Activated CD8-positive, alpha-beta memory T cell treated with anti-CD3 and anti-CD28 coated beads, Interleukin-2, amount 10 ng/mL, durations not matched to agents 7 days and 5 days (primary cell): ENCODE results near the gene IL36B. TPM values are rescaled to one million over a fixed set of nuclear protein-coding genes. Genes with fewer than 3 reads are reported as not detected.

Experiments used
- ATAC-seq: fragments of 150-1000 bp; cut with Tn5 transposase; one replicate; pipeline ENCODE4 v1.10.0; 2021; ENCODE audit warnings: moderate library complexity
- CTCF ChIA-PET: fragments of 350-600 bp; sonication (Branson Sonifier 250); formaldehyde crosslinking; loops from one replicate; lab custom pipeline; 2021; ENCODE audit warnings: antibody characterized with exemption; lab: Charles Lee
- DNase-seq: peaks from one replicate; pipeline ENCODE4 v3.0.0-alpha.2; 2020
- H3K27ac Mint-ChIP-seq: one replicate; pipeline ENCODE4 v1.8.0; 2021; ENCODE audit warnings: mild to moderate bottlenecking, mixed read lengths
- H3K27me3 Mint-ChIP-seq: one replicate; pipeline ENCODE4 v1.8.0; 2021; ENCODE audit warnings: mixed read lengths
- H3K36me3 Mint-ChIP-seq: one replicate; pipeline ENCODE4 v1.8.0; 2021; ENCODE audit warnings: mild to moderate bottlenecking, mixed read lengths
- H3K4me1 Mint-ChIP-seq: one replicate; pipeline ENCODE4 v1.8.0; 2021; ENCODE audit warnings: mixed read lengths
- H3K4me3 Mint-ChIP-seq: one replicate; pipeline ENCODE4 v1.8.0; 2021; ENCODE audit warnings: mild to moderate bottlenecking, moderate library complexity, mixed read lengths
- H3K9me3 Mint-ChIP-seq: one replicate; pipeline ENCODE4 v1.8.0; 2022; ENCODE audit warnings: low read depth, mixed read lengths
- total RNA-seq, 2 experiments: library from RNA; stranded (reverse); gene quantifications; one replicate each; pipeline ENCODE4 v1.2.3, GENCODE V29; 2021

Gene IL36B
- total RNA-seq, 2 experiments from 2014 or later, result not detected

DNA sequence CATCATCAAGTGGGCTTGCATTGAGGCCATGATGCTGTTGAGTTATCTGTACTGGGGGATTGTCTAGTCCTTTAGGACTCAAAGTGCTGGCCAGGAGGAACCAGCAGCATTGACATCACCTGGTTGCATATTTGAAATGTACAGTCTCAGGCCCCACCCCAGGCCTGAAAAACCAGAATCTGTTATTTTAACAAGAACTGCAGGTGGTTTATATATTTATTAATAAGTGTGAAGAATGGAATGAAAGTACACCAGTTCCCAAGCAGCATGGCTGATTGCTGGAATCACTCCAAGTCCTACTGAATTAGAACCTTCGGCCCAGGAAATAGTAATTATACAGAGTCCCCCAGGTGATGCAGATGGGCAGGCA is 17.9 kb upstream of the IL36B start:
- H3K27ac Mint-ChIP-seq, result no peak overlapping the region
- H3K9me3 Mint-ChIP-seq, result no peaks in the 10 kb centered on the region
- peaks cover 23% of the 10 kb centered on the region for H3K27me3 Mint-ChIP-seq
- ATAC-seq (no peak), DNase-seq (no peak)
- no peaks in the 10 kb centered on the region for H3K36me3 Mint-ChIP-seq
- no peak overlapping the region for H3K4me3 Mint-ChIP-seq
- CTCF ChIA-PET, result no interaction called here
- H3K4me1 Mint-ChIP-seq, result peaks cover 15% of the 10 kb centered on the region

DNA sequence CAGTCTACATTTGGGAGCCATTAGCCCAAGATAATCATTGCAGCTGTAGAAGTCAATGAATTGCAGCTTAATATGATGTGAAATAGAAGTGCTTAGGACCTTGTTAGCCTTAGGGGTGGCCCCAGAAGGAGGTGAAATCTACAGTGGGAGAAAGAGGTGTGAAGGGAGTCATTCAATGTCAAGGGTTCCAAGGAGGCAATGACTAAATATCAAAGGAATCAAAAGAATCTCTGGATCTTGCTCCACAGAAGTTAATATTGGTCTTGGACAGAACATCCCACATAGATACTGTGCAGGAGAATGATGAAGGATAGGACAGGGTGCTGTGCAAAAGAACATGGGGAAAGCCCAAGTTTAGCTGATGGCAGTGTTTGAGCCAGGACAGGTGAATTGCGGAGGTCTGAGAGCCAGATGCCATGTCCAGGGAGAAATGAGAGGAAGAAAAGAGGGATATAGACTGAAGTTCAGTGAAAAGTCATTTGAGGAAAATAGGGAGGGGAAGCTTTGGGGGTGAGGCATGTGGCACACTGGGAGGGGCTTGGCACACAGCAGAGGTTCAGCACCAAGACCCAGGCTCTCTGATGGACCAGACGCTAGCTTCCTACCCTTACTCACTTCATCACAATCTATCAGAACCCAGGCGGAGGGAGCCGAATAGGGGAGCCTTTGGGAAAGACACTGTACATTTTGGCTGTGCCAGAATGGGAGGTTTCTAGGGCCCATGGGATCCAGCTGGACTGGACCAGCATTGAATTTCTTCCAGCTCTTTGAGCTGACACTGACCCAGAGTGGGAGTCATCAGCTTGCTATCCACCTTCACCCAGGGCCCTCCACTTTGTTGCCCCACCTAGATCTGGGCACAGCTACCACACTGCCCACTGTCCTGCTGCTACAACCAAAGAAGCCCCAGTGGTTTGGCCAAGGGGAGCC is 17.3 kb upstream of the IL36B start:
- DNase-seq, result no peak
- Mint-ChIP-seq H3K27me3 (peaks cover 23% of the 10 kb centered on the region), H3K36me3 (no peaks in the 10 kb centered on the region), H3K4me3 (no peak overlapping the region), H3K4me1 (peaks cover 9% of the 10 kb centered on the region), H3K9me3 (no peaks in the 10 kb centered on the region), H3K27ac (no peak overlapping the region)
- CTCF ChIA-PET, result interaction anchor here (1.9 kb wide), 1 partner anchor 10 kb away, joined by 7 read pairs; no protein-coding TSS in a partner anchor
- no peak for ATAC-seq

DNA sequence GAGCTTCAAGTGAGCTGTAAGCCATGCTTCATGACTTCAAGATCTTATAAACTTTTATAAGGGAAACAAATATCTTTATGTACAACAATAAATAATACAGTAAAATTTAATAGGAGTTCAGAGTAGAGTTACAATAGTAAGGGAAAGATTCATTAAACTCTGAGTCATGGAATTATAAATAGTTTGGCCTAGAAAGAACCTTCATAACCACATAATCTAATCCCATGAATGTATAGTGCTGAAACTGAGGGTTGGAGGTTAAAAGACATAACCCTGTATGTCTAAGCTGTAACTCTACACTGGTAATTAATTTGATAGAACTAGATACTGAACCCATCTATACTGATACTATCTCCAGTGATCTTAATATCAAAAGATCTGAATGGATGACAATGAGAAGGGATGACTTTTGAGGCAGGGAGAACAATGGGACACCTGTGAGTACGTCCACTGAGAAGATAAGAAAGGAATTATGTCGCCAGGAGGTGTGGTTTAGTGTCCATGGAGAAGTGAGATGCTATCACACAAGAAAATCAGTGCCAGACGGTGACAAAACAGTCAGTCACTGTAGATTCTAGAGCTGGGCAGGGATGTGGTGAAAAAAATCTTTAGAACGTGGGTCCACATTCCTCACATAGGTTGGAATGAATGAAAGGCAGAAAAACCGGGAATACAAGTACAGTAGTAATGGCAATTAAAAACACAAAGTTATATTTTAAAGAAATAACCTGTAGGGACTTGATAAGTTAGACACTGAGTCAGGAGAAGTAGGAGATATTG is 16.2 kb upstream of the IL36B start:
- no peaks in the 10 kb centered on the region for H3K9me3 Mint-ChIP-seq
- H3K4me1 Mint-ChIP-seq, result no peaks in the 10 kb centered on the region
- no peaks in the 10 kb centered on the region for H3K36me3 Mint-ChIP-seq
- peaks cover 25% of the 10 kb centered on the region for H3K27me3 Mint-ChIP-seq
- no peak overlapping the region for H3K4me3 Mint-ChIP-seq
- DNase-seq (no peak), ATAC-seq (no peak)
- CTCF ChIA-PET, result interaction anchor here (1.9 kb wide), 1 partner anchor 11 kb away, joined by 7 read pairs; no protein-coding TSS in a partner anchor
- no peak overlapping the region for H3K27ac Mint-ChIP-seq

DNA sequence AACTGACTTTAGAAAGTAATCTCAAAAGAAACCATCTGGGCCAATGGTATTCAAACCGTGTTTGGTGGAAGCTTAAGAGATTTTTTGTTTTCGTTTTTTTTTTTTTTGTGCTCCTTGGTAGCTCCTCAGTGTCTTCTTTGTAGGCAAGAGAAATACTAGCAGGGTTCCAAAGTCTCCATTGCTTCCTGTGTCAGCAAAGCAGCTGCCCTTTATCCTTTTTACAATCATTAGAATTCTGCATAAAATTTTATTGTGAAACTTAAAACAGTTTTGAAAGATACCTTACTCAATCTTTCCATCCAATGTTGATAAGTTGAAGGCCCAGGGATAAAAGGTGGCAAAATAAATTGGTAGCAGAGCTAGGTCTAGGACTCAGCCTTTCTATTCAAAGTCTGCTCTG is 15.6 kb upstream of the IL36B start:
- no peak for ATAC-seq
- peaks cover 29% of the 10 kb centered on the region for H3K27me3 Mint-ChIP-seq

DNA sequence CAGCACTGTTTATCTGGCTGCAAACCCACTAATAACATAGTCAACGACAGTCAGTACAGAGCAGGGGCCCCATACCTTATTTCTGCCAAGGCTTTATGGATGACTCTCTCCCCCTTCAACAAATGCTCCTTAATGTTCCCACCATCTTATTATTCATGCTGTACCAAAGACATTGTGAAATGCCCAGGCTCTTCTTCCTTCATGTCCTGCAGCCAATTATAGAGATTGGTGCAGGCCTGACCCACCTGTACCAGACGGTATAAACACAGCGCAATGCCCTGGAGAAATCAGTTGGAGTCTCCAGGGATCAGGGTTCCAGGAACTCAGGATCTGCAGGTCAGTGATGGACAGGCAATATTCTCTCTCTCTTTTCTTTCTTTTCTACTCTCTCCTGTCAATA is 15.0 kb upstream of the IL36B start, which contains the start of gene IL1F10:
IL1F10 (plus strand) TSS at position 290 of the 400 bp plus-strand sequence. CDS start 4,769 bp downstream, outside the sequence.
- H3K27me3 Mint-ChIP-seq, result peaks cover 29% of the 10 kb centered on the region
- no peak within 1 kb of the TSS for H3K27ac Mint-ChIP-seq
- CTCF ChIA-PET, result interaction anchor here (1.9 kb wide), 1 partner anchor 12 kb away, joined by 7 read pairs; no protein-coding TSS in a partner anchor

More for the DNA sequence above, 15.6 kb upstream of the IL36B start:
- no peak overlapping the region for H3K27ac Mint-ChIP-seq
- no peaks in the 10 kb centered on the region for H3K36me3 Mint-ChIP-seq
- DNase-seq, result no peak
- no peak overlapping the region for H3K4me3 Mint-ChIP-seq
- no peaks in the 10 kb centered on the region for H3K4me1 Mint-ChIP-seq
- no peaks in the 10 kb centered on the region for H3K9me3 Mint-ChIP-seq
- CTCF ChIA-PET, result interaction anchor here (1.9 kb wide), 1 partner anchor 12 kb away, joined by 7 read pairs; no protein-coding TSS in a partner anchor

DNA sequence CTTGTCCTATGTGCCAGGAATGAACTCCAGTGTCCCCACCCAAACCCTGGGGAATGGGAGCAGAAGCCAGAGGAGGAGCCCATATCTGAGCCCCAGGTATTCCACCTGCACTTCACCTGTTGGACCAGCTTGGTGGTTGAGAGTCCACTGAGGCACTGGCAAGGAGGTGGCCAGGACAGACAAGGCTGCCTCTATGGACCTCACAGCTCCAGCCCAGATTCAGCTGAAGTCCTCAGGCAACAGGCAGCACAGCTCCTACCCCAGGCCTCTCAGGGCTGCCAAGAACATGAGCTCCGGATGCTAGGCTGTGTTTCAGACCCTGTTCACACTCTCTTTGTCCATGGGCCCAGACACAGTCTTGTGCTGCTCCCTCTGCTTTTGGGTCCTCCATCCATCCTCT is 12.2 kb upstream of the IL36B start:
- no peak for ATAC-seq
- H3K4me1 Mint-ChIP-seq, result no peaks in the 10 kb centered on the region
- H3K27me3 Mint-ChIP-seq, result peaks cover 22% of the 10 kb centered on the region
- no peak overlapping the region for H3K4me3 Mint-ChIP-seq
- no peak for DNase-seq
- H3K36me3 Mint-ChIP-seq, result no peaks in the 10 kb centered on the region
- H3K9me3 Mint-ChIP-seq, result no peaks in the 10 kb centered on the region
- CTCF ChIA-PET, result interaction anchor here (1.2 kb wide), 1 partner anchor 102 kb away, joined by 3 read pairs; no protein-coding TSS in a partner anchor
- no peak overlapping the region for H3K27ac Mint-ChIP-seq

More for the DNA sequence above, 15.0 kb upstream of the IL36B start, which contains the start of gene IL1F10:
- Mint-ChIP-seq H3K36me3 (no peaks in the 10 kb centered on the region), H3K9me3 (no peaks in the 10 kb centered on the region), H3K4me1 (no peaks in the 10 kb centered on the region), H3K4me3 (no peak within 1 kb of the TSS)
- DNase-seq (no peak), ATAC-seq (no peak)

DNA sequence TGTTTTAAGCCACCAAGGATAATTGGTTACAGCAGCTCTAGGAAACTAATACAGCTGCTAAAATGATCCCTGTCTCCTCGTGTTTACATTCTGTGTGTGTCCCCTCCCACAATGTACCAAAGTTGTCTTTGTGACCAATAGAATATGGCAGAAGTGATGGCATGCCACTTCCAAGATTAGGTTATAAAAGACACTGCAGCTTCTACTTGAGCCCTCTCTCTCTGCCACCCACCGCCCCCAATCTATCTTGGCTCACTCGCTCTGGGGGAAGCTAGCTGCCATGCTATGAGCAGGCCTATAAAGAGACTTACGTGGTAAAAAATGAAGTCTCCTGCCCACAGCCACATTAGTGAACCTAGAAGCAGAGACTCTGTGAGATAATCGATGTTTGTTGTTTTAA is 11.6 kb upstream of the IL36B start:
- DNase-seq (no peak), ATAC-seq (no peak)
- no peaks in the 10 kb centered on the region for H3K36me3 Mint-ChIP-seq
- H3K4me1 Mint-ChIP-seq, result no peaks in the 10 kb centered on the region
- no peaks in the 10 kb centered on the region for H3K9me3 Mint-ChIP-seq
- H3K27me3 Mint-ChIP-seq, result peaks cover 16% of the 10 kb centered on the region
- no peak overlapping the region for H3K27ac Mint-ChIP-seq
- CTCF ChIA-PET, result interaction anchor here (1.2 kb wide), 1 partner anchor 102 kb away, joined by 3 read pairs; no protein-coding TSS in a partner anchor
- H3K4me3 Mint-ChIP-seq, result no peak overlapping the region

DNA sequence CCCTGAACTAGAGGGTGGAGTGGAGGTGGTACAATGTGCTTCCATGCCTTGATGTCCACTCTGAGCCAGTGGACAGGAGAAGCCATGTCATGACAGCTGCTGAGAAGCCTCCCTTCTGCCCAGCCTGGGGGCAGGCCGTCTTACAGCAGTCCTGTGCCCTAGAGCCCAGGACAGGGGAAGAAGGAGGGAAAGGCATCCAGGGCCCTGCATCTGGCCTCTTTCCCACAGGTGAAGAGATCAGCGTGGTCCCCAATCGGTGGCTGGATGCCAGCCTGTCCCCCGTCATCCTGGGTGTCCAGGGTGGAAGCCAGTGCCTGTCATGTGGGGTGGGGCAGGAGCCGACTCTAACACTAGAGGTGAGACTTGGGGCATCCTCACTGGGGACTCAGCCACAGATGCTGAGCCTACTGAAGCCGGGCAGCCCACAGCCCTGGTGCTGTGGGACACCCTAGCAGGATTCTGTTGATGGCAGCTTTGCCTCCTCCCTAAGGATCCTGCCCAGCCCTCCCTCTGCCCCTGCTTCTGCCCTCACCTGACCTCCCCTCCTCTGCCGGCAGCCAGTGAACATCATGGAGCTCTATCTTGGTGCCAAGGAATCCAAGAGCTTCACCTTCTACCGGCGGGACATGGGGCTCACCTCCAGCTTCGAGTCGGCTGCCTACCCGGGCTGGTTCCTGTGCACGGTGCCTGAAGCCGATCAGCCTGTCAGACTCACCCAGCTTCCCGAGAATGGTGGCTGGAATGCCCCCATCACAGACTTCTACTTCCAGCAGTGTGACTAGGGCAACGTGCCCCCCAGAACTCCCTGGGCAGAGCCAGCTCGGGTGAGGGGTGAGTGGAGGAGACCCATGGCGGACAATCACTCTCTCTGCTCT is 9.5 kb upstream of the IL36B start:
- Mint-ChIP-seq H3K4me3 (no peak overlapping the region), H3K27me3 (peaks cover 9% of the 10 kb centered on the region), H3K27ac (no peak overlapping the region), H3K9me3 (no peaks in the 10 kb centered on the region), H3K4me1 (no peaks in the 10 kb centered on the region), H3K36me3 (no peaks in the 10 kb centered on the region)
- ATAC-seq, result no peak
- DNase-seq, result no peak
- CTCF ChIA-PET, result no interaction called here

DNA sequence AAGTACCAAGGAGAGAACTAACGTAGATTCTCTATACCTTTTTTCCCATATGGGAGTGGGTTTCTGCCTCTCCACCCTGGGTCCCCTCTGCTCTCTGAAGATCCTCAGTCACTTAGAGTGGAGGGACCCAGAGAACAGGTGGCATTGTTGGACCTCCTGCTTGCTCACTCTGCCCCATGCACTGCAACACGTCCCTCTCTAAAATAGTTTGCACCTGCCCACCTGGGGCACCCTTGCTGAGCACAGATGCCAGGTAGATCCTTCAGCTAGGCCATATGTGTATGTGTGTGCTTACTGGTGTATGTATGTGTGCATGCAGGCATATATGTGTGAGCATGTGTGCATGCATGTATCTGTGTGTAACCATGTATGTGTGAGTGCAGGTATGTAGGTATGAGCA is 8.6 kb upstream of the IL36B start:
- DNase-seq (no peak), ATAC-seq (no peak)
- no peaks in the 10 kb centered on the region for H3K36me3 Mint-ChIP-seq
- H3K9me3 Mint-ChIP-seq, result peaks cover 2% of the 10 kb centered on the region
- no peak overlapping the region for H3K4me3 Mint-ChIP-seq
- CTCF ChIA-PET, result no interaction called here
- no peaks in the 10 kb centered on the region for H3K4me1 Mint-ChIP-seq
- H3K27ac Mint-ChIP-seq, result no peak overlapping the region
- peaks cover 6% of the 10 kb centered on the region for H3K27me3 Mint-ChIP-seq

DNA sequence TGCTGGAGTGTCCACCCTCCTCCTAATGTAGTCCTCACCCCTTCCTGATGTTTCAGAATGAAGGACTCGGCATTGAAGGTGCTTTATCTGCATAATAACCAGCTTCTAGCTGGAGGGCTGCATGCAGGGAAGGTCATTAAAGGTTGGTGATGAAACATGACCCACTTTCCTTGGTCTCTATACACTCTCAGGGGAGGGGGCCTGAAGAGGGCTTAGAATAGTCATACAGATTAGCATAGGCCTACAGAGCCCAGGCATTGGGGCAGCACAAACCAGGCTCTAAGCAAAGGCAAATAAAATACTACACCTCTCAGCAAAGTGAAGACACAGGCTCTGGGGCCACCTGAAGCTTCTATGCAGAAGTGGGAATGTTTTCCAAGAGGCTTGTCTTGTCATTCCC is 8.1 kb upstream of the IL36B start:
- CTCF ChIA-PET, result no interaction called here
- Mint-ChIP-seq H3K27me3 (peaks cover 6% of the 10 kb centered on the region), H3K4me1 (no peaks in the 10 kb centered on the region), H3K36me3 (peaks cover 3% of the 10 kb centered on the region), H3K4me3 (no peak overlapping the region), H3K27ac (no peak overlapping the region), H3K9me3 (peaks cover 4% of the 10 kb centered on the region)
- ATAC-seq (no peak), DNase-seq (no peak)

DNA sequence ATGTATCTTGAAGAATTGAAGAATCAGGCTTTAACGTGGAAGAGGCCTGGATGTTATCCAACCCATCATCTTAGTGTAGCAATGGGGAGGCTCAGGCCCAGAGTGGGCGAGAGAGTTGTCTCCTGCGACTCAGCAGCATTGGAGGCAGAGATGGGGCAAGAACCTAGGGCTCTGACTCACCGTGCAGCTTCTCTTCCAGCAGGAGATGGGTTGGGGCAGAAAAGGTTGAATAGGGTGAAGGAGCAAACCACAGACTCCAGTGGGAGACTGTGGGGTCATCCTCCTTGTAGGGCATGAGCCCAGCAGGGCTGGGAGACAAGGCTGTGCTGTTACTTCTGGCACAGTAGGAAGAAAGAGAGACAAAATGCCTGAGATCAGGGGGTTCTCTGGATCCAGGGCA is 7.7 kb upstream of the IL36B start:
- Mint-ChIP-seq H3K27ac (no peak overlapping the region), H3K27me3 (peaks cover 6% of the 10 kb centered on the region), H3K4me3 (no peak overlapping the region), H3K36me3 (peaks cover 6% of the 10 kb centered on the region), H3K9me3 (peaks cover 7% of the 10 kb centered on the region), H3K4me1 (no peaks in the 10 kb centered on the region)
- DNase-seq (no peak), ATAC-seq (no peak)
- CTCF ChIA-PET, result no interaction called here

DNA sequence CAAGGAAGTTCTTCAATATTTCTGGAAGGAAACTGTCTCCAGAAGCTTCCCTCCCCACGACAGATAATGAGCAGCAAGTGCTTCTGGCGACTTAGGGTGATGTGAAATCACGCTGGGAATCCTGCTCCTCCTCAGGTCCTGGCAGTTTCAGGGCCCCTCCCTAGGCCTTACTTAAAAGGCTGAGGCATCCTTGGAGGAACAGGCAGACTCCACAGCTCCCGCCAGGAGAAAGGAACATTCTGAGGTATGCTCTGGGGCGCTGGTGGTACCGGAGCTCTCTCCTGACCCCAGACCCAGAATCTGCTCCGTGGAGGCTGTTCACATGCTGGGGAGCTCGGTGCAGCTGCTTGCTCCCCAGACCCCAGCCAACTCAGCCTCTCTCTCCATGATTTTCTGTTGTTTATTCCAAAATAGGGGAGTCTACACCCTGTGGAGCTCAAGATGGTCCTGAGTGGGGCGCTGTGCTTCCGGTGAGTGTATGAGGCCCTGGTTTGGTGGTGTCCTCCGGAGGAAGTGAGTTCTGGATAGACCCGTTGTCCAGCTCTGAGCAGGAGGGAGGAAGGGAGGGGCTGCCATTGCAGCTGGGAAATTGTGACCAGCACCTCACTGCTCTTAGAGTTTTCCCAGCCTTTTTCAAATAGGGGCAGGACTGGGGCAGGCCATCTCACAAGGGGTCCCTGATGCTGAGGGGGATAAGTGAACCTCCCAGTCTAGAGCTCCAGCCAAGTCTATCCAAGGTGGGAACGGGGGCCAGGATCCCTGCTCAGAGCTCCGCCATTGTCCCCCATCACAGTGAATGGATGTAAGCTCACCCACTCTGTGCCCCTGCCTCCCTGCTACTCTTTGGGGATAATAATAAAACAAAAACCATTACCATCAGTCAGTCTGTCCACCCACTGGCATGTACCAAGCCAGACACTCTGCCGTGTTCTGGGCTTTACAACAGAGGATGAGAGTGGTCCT is 6.6 kb upstream of the IL36B start, which contains the start of gene IL36RN:
IL36RN (plus strand) TSS at position 201 of the 963 bp plus-strand sequence; CDS start at position 442, 241 bp downstream.
- Mint-ChIP-seq H3K27me3 (peaks cover 4% of the 10 kb centered on the region), H3K27ac (no peak within 1 kb of the TSS), H3K36me3 (peaks cover 7% of the 10 kb centered on the region), H3K4me3 (no peak within 1 kb of the TSS), H3K9me3 (peaks cover 12% of the 10 kb centered on the region), H3K4me1 (no peaks in the 10 kb centered on the region)
- CTCF ChIA-PET, result no interaction called here
- ATAC-seq (no peak), DNase-seq (no peak)
